Naive thymus-derived CD4-positive, alpha-beta T cell (primary cell): ENCODE data around the gene FBXO15. TPM values are rescaled to one million over a fixed set of nuclear protein-coding genes. Genes with fewer than 3 reads are reported as not detected.

Source experiments
- ATAC-seq: fragments of 150-1000 bp; cut with Tn5 transposase; 2 replicates; pipeline ENCODE4 v1.10.0; 2021; ENCODE audit warnings: mild to moderate bottlenecking, moderate library complexity
- CTCF ChIA-PET: fragments of 350-600 bp; sonication (Branson Sonifier 250); formaldehyde crosslinking; loops from one replicate; lab custom pipeline; 2021; ENCODE audit warnings: antibody characterized with exemption; lab: Charles Lee
- POLR2A ChIA-PET: fragments of 350-600 bp; sonication (Branson Sonifier 250); formaldehyde crosslinking; loops from one replicate; lab custom pipeline; 2021; ENCODE audit warnings: antibody characterized with exemption, inconsistent platforms; lab: Charles Lee
- DNase-seq, 9 donors: peaks; one replicate each; pipeline versions ENCODE4 v3.0.0 to v3.0.0-alpha.2; 2020 to 2022; ENCODE audit warnings: mixed read lengths in 1 of 9
- H3K27ac ChIP-seq: one replicate; pipeline ENCODE4 v1.7.0; 2013; ENCODE audit warnings: mild to moderate bottlenecking, low read depth, low read length, moderate library complexity
- H3K27me3 ChIP-seq, 2 donors: one replicate each; pipeline ENCODE4 v1.7.0; 2013; ENCODE audit warnings: low read length in 2 of 2, mild to moderate bottlenecking in 2 of 2, moderate library complexity in 2 of 2; ENCODE audit not compliant: control insufficient read depth in 2 of 2, insufficient read depth in 2 of 2
- H3K36me3 ChIP-seq, 3 experiments: 1 replicate in 2 of 3; 2 replicates in 1 of 3; pipeline ENCODE4 v1.7.0; 2013; ENCODE audit warnings: low read length in 3 of 3, mild to moderate bottlenecking in 3 of 3, moderate library complexity in 1 of 3; ENCODE audit not compliant: insufficient read depth in 3 of 3, control insufficient read depth in 2 of 3
- H3K4me1 ChIP-seq, 2 donors: one replicate each; pipeline ENCODE4 v1.7.0; 2013; ENCODE audit warnings: low read length in 2 of 2, mild to moderate bottlenecking in 2 of 2, moderate library complexity in 1 of 2; ENCODE audit not compliant: control insufficient read depth in 2 of 2, insufficient read depth in 2 of 2
- H3K4me3 ChIP-seq: 2 replicates; pipeline ENCODE4 v1.7.0; 2013; ENCODE audit warnings: mild to moderate bottlenecking, low read length
- H3K9me3 ChIP-seq, 3 experiments: 1 replicate in 2 of 3; 2 replicates in 1 of 3; pipeline ENCODE4 v1.7.0; 2013; ENCODE audit warnings: low read length in 3 of 3; ENCODE audit not compliant: control insufficient read depth in 2 of 3
- H3K27ac Mint-ChIP-seq, 9 donors: one replicate each; pipeline ENCODE4 v1.8.0; 2020 to 2022; ENCODE audit warnings: mixed read lengths in 9 of 9, mild to moderate bottlenecking in 8 of 9, moderate library complexity in 5 of 9, inconsistent platforms in 2 of 9
- H3K27me3 Mint-ChIP-seq, 5 donors: one replicate each; pipeline ENCODE4 v1.8.0; 2021 to 2022; ENCODE audit warnings: mixed read lengths in 5 of 5, mild to moderate bottlenecking in 1 of 5
- H3K36me3 Mint-ChIP-seq, 5 donors: one replicate each; pipeline ENCODE4 v1.8.0; 2020 to 2022; ENCODE audit warnings: mixed read lengths in 5 of 5, mild to moderate bottlenecking in 3 of 5, inconsistent platforms in 1 of 5
- H3K4me1 Mint-ChIP-seq, 7 donors: one replicate each; pipeline ENCODE4 v1.8.0; 2020 to 2022; ENCODE audit warnings: mixed read lengths in 7 of 7, mild to moderate bottlenecking in 3 of 7, inconsistent platforms in 1 of 7
- H3K4me3 Mint-ChIP-seq, 10 donors: one replicate each; pipeline ENCODE4 v1.8.0; 2020 to 2022; ENCODE audit warnings: mild to moderate bottlenecking in 10 of 10, mixed read lengths in 10 of 10, moderate library complexity in 6 of 10, inconsistent platforms in 2 of 10
- H3K9me3 Mint-ChIP-seq, 11 donors: one replicate each; pipeline ENCODE4 v1.8.0; 2020 to 2022; ENCODE audit warnings: mixed read lengths in 11 of 11, mild to moderate bottlenecking in 4 of 11, inconsistent platforms in 1 of 11, moderate library complexity in 1 of 11
- intact Hi-C, 2 donors: fragments of 100-400 bp; cut with micrococcal nuclease; formaldehyde crosslinking; loops; one replicate each; pipeline ENCODE4 v1.15.1; 2023
- polyA plus RNA-seq, 2 donors: library from polyadenylated mRNA; unstranded; fragments of 300-500 nt; fragmentation: Illumina TruSeq; gene quantifications; one replicate each; pipeline ENCODE4 v1.2.3, GENCODE V29; 2021
- total RNA-seq, 6 experiments: library from RNA in 5 of 6; stranded (reverse) in 5 of 6; gene quantifications; 1 replicate in 5 of 6; 2 replicates in 1 of 6; pipeline ENCODE4 v1.2.3 and lab custom pipeline; 2021 to 2026

FBXO15 gene
- total and polyA plus RNA-seq, 7 experiments from 2014 or later: 1.1 to 5.1 (median 4.8) TPM

- ATAC-seq: no peak
- intact Hi-C loops: loop anchor here in 1 of 2 donors (5.0 kb wide), 4 partner anchors 42 to 413 kb away; partner anchors contain the start of genes CNDP2 and CYB5A
- H3K9me3 Mint-ChIP-seq: peaks cover 0 to 6% (median 2%) of the 10 kb centered on the region in 11 donors
- H3K36me3 Mint-ChIP-seq: peaks cover 0 to 5% (median 0%) of the 10 kb centered on the region in 5 donors
- no peaks in the 10 kb centered on the region for H3K27me3 Mint-ChIP-seq
- peak overlapping the region; percentile 74 for H3K27ac ChIP-seq
- H3K9me3 ChIP-seq: no peaks in the 10 kb centered on the region
- no peak overlapping the region for H3K4me3 ChIP-seq
- POLR2A ChIA-PET: interaction anchor here (0.6 to 2.4 kb wide), 3 partner anchors 20 to 65 kb away, joined by 3 to 47 read pairs (median 3); no protein-coding TSS in a partner anchor
- H3K4me3 Mint-ChIP-seq: no peak overlapping the region
- H3K4me1 Mint-ChIP-seq: peaks cover 7 to 24% (median 21%) of the 10 kb centered on the region in 7 donors
- peak overlapping the region in 5 of 9 donors; percentile 54 to 98 (median 96) for H3K27ac Mint-ChIP-seq
- no peaks in the 10 kb centered on the region for H3K36me3 ChIP-seq
- CTCF ChIA-PET: interaction anchor here (2.7 to 2.9 kb wide), 3 partner anchors 10 to 43 kb away, joined by 21 to 30 read pairs (median 23); no protein-coding TSS in a partner anchor
- H3K27me3 ChIP-seq: no peaks in the 10 kb centered on the region
- DNase-seq: no peak
- H3K4me1 ChIP-seq: peaks cover 0 to 16% of the 10 kb centered on the region in 2 donors
Observed at GRCh38 chr18:74084184-74084855, 63.3 kb downstream of the FBXO15 start.

- POLR2A ChIA-PET: interaction anchor here (0.6 to 2.4 kb wide), 10 partner anchors 9 to 513 kb away, joined by 3 to 47 read pairs (median 3); no protein-coding TSS in a partner anchor
- Histone ChIP-seq H3K27ac (peak overlapping the region; percentile 74), H3K9me3 (no peaks in the 10 kb centered on the region), H3K4me3 (peak overlapping the region; percentile 32), H3K4me1 (peaks cover 0 to 16% of the 10 kb centered on the region in 2 donors), H3K36me3 (no peaks in the 10 kb centered on the region), H3K27me3 (no peaks in the 10 kb centered on the region)
- CTCF ChIA-PET: interaction anchor here (1.1 to 2.9 kb wide), 7 partner anchors 11 to 411 kb away, joined by 4 to 41 read pairs (median 21); partner anchors contain the start of gene CNDP2
- DNase-seq: peak in 1 of 9 donors; percentile 8
- Mint-ChIP-seq H3K27me3 (no peaks in the 10 kb centered on the region), H3K9me3 (peaks cover 0 to 5% (median 0%) of the 10 kb centered on the region in 11 donors), H3K4me1 (peaks cover 7 to 24% (median 21%) of the 10 kb centered on the region in 7 donors), H3K36me3 (no peaks in the 10 kb centered on the region), H3K27ac (peak overlapping the region; percentile 93 to 98 (median 96)), H3K4me3 (peak overlapping the region in 9 of 10 donors; percentile 71 to 96 (median 81))
- intact Hi-C loops: loop anchor here (2.0 to 5.0 kb wide), 5 partner anchors 41 to 513 kb away; partner anchors contain the start of genes CNDP2 (in 1 of the 2), CYB5A (in 1 of the 2) and ZNF407 (in 1 of the 2)
- ATAC-seq: no peak
Observed at GRCh38 chr18:74083557-74083952, 64.1 kb downstream of the FBXO15 start.

- no peaks in the 10 kb centered on the region for H3K27me3 ChIP-seq
- peaks cover 0 to 16% of the 10 kb centered on the region in 2 donors for H3K4me1 ChIP-seq
- Mint-ChIP-seq H3K9me3 (peaks cover 0 to 2% (median 0%) of the 10 kb centered on the region in 11 donors), H3K4me1 (peaks cover 7 to 24% (median 21%) of the 10 kb centered on the region in 7 donors), H3K4me3 (peak overlapping the region; percentile 71 to 96 (median 84)), H3K27me3 (no peaks in the 10 kb centered on the region), H3K36me3 (no peaks in the 10 kb centered on the region), H3K27ac (peak overlapping the region; percentile 93 to 98 (median 96))
- H3K4me3 ChIP-seq: peak overlapping the region; percentile 32
- ChIA-PET POLR2A (interaction anchor here (0.6 to 2.4 kb wide), 12 partner anchors 9 to 514 kb away, joined by 3 to 47 read pairs (median 3); no protein-coding TSS in a partner anchor), CTCF (interaction anchor here (0.6 to 2.9 kb wide), 13 partner anchors 12 to 823 kb away, joined by 3 to 41 read pairs (median 6); partner anchors contain the start of gene CNDP2)
- H3K9me3 ChIP-seq: no peaks in the 10 kb centered on the region
- intact Hi-C loops: loop anchor here (1.0 to 5.0 kb wide), 16 partner anchors 19 to 514 kb away; partner anchors contain the start of genes CNDP2 (in 2 of the 2), CYB5A (in 1 of the 2), FBXO15 (in 1 of the 2) and TIMM21 (in 1 of the 2)
- peak; percentile 39 for ATAC-seq
- H3K36me3 ChIP-seq: no peaks in the 10 kb centered on the region
- peak in 6 of 9 donors; percentile 27 to 47 (median 40) for DNase-seq
- peak overlapping the region; percentile 74 for H3K27ac ChIP-seq
Observed at GRCh38 chr18:74082742-74083556, 64.7 kb downstream of the FBXO15 start.

- Mint-ChIP-seq H3K4me1 (peaks cover 7 to 24% (median 21%) of the 10 kb centered on the region in 7 donors), H3K27me3 (no peaks in the 10 kb centered on the region), H3K4me3 (peak overlapping the region; percentile 71 to 96 (median 84)), H3K9me3 (peaks cover 0 to 2% (median 0%) of the 10 kb centered on the region in 11 donors), H3K27ac (peak overlapping the region; percentile 93 to 98 (median 96)), H3K36me3 (no peaks in the 10 kb centered on the region)
- no peaks in the 10 kb centered on the region for H3K27me3 ChIP-seq
- ChIA-PET POLR2A (interaction anchor here (0.6 to 2.4 kb wide), 6 partner anchors 10 to 514 kb away, joined by 3 to 47 read pairs (median 6); no protein-coding TSS in a partner anchor), CTCF (interaction anchor here (0.6 to 2.9 kb wide), 13 partner anchors 12 to 824 kb away, joined by 3 to 41 read pairs (median 6); partner anchors contain the start of gene CNDP2)
- peaks cover 0 to 16% of the 10 kb centered on the region in 2 donors for H3K4me1 ChIP-seq
- H3K9me3 ChIP-seq: no peaks in the 10 kb centered on the region
- intact Hi-C loops: loop anchor here (1.0 to 5.0 kb wide), 16 partner anchors 18 to 515 kb away; partner anchors contain the start of genes CNDP2 (in 2 of the 2), CYB5A (in 1 of the 2), FBXO15 (in 1 of the 2) and TIMM21 (in 1 of the 2)
- DNase-seq (peak; percentile 37 to 80 (median 71)), ATAC-seq (peak; percentile 94)
- H3K4me3 ChIP-seq: peak overlapping the region; percentile 32
- no peaks in the 10 kb centered on the region for H3K36me3 ChIP-seq
- peak overlapping the region; percentile 74 for H3K27ac ChIP-seq
Observed at GRCh38 chr18:74081966-74082741, 65.5 kb downstream of the FBXO15 start.

GRCh38 chr18:74078257-74078656 is 69.4 kb downstream of the FBXO15 start:
- Histone ChIP-seq H3K4me3 (no peak overlapping the region), H3K9me3 (no peaks in the 10 kb centered on the region), H3K4me1 (peaks cover 0 to 12% of the 10 kb centered on the region in 2 donors), H3K36me3 (no peaks in the 10 kb centered on the region), H3K27ac (no peak overlapping the region), H3K27me3 (no peaks in the 10 kb centered on the region)
- ATAC-seq (no peak), DNase-seq (no peak)
- H3K27me3 Mint-ChIP-seq: no peaks in the 10 kb centered on the region
- no peak overlapping the region for H3K4me3 Mint-ChIP-seq
- H3K27ac Mint-ChIP-seq: no peak overlapping the region
- peaks cover 4 to 14% (median 14%) of the 10 kb centered on the region in 7 donors for H3K4me1 Mint-ChIP-seq
- H3K36me3 Mint-ChIP-seq: no peaks in the 10 kb centered on the region
- ChIA-PET CTCF (no interaction called here), POLR2A (no interaction called here)
- intact Hi-C loops: no loop called here
- no peaks in the 10 kb centered on the region for H3K9me3 Mint-ChIP-seq
